Ovary (tissue), 3 donors: ENCODE data around the gene KCNAB2.

Experiments used
- EP300 ChIP-seq: sonication (generic); formaldehyde crosslinking; IDR thresholded peaks from one replicate; pipeline ENCODE4 v1.6.1; 2017; ENCODE audit warnings: antibody characterized with exemption
- TF ChIP-seq, protein P1 (sequence below), 3 donors: fragments of 450-650 bp in 2 of 3; fragments of 200-600 bp in 1 of 3; IDR thresholded peaks; one replicate each; pipeline versions ENCODE4 v1.5.1 to v1.8.0; 2016 to 2022; ENCODE audit warnings: antibody characterized with exemption in 3 of 3, mild to moderate bottlenecking in 1 of 3
- donor health status: DM: no; HTN: no; CAD: no.

GRCh38 chr1:6001992-6002576 is 43.6 kb upstream of the KCNAB2 start:
- no peak for TF ChIP-seq EP300
- TF ChIP-seq, protein P1, sequence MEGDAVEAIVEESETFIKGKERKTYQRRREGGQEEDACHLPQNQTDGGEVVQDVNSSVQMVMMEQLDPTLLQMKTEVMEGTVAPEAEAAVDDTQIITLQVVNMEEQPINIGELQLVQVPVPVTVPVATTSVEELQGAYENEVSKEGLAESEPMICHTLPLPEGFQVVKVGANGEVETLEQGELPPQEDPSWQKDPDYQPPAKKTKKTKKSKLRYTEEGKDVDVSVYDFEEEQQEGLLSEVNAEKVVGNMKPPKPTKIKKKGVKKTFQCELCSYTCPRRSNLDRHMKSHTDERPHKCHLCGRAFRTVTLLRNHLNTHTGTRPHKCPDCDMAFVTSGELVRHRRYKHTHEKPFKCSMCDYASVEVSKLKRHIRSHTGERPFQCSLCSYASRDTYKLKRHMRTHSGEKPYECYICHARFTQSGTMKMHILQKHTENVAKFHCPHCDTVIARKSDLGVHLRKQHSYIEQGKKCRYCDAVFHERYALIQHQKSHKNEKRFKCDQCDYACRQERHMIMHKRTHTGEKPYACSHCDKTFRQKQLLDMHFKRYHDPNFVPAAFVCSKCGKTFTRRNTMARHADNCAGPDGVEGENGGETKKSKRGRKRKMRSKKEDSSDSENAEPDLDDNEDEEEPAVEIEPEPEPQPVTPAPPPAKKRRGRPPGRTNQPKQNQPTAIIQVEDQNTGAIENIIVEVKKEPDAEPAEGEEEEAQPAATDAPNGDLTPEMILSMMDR (IDR thresholded peaks at IDR 0.05), result no peak
